Globus pallidus (tissue), 1 donor: Measurements from ENCODE around the gene GYPC.

ENCODE experiments used
- DNase-seq: peaks from one replicate; pipeline ENCODE4 v3.0.0-alpha.2; 2015; ENCODE audit warnings: low spot score

The GYPC gene

DNA sequence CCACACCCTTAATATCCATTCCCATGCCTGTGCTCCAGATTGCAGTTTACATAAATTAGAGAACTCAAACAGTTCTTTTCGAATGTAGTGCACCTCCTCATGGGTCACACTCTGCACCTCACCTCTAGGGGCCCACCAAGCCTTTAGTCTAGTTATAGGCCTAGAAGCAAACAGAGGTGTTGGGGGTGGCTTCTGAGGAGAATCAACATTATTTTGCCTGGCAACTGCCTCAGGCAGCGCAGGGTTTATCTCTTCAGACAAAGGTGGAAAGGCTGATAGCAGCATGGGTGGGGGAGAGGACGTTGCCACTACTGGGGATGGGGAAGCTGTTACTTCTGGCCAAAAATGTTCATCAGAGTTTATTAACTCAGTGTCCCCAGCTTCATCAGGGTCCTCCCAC is 5.0 kb upstream of the GYPC start:
- DNase-seq = no peak

- DNase-seq = no peak
Observed at GRCh38 chr2:126652323-126652891, 3.6 kb upstream of the GYPC start.

GRCh38 chr2:126653109-126653508 is 2.8 kb upstream of the GYPC start:
- DNase-seq = no peak

DNA sequence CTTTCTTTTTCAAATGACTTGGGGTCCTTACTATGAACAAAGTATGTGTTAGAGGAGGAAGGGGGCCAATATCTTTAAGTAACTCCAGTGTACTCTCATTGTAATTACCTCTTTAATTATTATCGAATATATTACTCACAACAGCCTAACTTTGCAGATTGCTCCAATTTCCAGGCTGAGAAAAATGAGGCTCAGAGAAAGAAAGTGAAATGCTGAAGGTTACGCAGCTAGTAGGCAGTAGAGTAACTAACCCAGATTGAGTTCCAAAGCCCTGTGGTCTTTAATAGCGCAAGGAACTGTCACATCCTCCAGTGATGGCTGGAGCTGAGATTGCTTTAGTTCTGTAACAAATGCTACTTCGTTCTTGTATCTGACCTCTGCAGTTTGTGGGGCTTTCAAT is 2.2 kb upstream of the GYPC start:
- no peak for DNase-seq

DNA sequence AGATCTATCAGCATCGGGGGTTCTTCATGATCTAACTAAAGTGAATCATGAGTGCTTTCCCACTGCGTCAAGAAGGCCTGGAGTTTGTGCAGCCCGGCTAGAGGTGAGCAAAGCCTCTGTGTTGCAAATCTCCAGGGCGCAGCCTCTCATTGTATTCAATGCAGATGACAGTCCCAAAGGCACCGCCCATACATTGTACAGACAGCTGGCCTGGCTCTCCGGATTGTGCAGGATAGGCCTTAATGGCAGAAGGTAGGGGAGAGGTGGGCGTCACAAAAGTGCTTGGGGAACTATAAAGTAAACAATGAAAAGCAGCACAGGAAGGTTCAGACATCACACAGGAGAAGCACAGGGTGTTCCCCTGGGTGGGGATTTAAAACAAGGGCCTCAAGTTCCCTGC is 907 bp upstream of the GYPC start:
- DNase-seq = no peak

GRCh38 chr2:126656431-126657147 is 631 bp downstream of the GYPC start:
- DNase-seq = no peak

- DNase-seq = no peak
Observed at GRCh38 chr2:126657148-126657635, 1.2 kb downstream of the GYPC start.

DNA sequence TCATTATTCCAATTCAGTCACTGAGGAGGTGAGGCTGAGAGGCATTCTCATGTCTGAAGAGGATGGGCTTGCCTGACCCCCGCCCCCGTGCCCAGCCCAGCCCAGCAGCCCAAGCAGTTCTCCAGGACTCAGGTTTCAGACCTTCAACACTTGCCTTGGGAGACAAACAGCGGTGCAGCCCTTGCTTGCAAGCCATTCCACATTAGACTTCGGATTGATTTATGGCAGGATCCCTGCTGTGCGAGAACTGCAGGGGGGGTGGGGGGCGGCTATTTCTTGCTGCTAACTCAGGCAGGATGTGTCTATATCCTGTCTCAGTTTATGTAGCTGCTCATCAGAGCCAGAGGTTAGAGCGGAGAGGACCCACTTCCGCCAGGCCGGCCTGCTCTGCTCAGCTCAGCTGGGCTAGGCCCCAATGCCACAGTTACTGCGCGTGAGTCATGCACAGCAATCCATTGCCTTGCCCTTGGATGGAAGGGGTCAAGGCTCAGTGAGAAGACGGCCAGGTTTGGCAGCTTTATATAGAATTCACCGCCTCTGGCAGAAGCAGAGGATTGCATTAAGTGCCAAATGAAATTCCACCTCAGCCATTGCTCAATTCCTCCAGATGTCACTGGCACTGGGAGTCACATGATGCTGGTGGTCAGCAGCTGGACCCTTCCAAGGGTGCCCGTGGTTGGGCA is 1.8 kb downstream of the GYPC start:
- DNase-seq = no peak

- no peak for DNase-seq
Observed at GRCh38 chr2:126658319-126658904, 2.5 kb downstream of the GYPC start.

- no peak for DNase-seq
Observed at GRCh38 chr2:126658905-126659561, 3.1 kb downstream of the GYPC start.

DNA sequence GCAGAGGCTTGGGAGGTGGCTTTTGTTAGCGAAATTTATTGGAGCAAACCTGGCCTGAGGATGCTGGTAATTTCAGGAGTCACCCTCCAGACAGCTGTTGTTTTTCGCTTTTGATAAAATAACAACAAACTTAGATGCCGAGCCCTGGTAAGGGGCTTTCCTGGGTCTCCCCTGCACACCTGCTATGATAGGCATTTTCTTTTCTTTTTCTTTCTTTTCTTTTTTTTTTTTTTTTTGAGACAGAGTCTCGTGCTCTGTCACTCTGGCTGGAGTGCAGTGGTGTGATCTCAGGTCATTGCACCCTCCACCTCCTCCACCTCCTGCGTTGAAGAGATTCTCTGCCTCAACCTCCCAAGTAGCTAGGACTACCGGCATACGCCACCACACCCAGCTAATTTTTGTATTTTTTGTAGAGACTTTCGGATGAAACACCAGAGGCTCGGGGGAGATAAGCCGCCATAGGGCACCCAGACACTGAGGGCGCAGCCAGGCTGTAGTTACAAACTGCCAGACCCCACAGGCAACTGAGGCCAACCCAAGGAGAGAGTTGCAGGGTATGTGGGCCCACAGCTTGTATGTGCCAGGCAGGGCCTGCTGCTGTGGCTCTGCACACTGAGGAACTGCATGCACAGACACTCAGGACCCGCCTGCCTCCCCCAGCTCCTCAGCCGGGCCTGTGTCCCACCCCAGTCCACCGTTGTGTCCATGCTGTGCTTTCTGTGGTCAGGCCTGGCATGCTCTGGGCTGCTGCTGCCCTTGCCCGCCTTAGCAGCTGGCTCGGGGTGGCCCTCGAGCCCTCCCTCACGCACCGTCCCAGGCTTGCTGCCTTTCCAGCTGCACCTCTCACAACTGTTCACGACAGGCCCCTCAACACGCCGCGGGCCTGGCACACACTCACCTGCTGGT is 3.9 kb downstream of the GYPC start:
- no peak for DNase-seq

DNA sequence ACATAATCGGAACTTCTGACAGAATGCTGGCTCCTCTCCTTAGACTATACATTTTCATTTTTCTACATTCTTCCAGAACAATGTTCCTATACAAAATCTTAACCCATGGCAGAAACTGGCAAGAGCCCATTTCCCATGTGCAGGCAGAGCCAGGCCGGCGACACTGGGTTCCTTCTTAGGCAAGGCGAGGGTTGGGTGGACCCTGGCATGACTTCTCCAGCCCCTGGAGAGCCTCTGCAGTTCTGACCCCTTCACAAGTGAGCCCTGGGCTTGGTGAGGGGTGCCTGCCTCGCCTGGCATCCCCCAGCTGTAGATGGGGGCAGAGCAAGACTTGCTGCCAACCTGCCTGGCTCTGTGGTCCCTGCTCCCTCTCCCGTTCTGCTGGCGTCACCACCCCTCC is 5.0 kb downstream of the GYPC start:
- no peak for DNase-seq

DNA sequence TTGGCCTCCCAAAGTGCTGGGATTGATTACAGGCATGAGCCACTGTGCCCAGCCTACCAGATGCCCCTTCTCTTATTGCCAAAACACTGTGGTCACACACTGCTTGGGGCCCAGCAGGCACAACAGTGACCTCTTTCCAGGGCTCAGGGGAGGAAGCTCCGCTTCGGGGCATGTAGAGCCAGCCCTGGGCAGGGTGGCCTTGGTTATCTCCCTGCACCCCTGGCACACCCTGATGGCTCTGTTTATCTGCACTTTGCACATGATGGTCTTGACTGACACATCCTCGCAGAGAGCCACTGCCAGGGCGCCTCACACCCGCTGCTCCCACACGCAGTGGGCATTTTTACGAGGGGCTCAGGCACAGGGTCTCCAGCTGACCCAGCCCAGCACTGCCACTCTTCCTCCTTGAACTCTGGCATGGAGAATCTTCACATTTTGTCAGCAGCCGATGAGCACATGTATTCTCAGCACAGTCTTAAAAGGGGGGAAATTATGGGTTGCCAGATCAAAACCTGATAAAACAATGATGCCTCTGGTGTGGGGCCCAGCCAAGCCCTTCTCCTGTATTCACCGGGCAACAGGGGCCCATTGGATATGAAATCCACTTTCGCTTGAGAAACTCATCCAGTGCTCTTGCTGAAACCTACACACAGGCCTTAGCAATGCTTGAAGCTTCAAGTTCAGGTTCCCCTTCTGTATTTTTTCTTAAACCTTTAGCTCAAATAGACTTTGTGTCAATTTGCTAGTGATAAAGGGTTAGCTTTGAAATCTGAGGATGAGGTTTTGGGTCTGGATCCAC is 5.9 kb downstream of the GYPC start:
- DNase-seq = no peak

GRCh38 chr2:126662621-126663020 is 6.7 kb downstream of the GYPC start:
- DNase-seq = no peak

- no peak for DNase-seq
Observed at GRCh38 chr2:126663184-126663963, 7.4 kb downstream of the GYPC start.

- DNase-seq = no peak
Observed at GRCh38 chr2:126664234-126664633, 8.3 kb downstream of the GYPC start.

- DNase-seq = no peak
Observed at GRCh38 chr2:126664639-126665038, 8.7 kb downstream of the GYPC start.

DNA sequence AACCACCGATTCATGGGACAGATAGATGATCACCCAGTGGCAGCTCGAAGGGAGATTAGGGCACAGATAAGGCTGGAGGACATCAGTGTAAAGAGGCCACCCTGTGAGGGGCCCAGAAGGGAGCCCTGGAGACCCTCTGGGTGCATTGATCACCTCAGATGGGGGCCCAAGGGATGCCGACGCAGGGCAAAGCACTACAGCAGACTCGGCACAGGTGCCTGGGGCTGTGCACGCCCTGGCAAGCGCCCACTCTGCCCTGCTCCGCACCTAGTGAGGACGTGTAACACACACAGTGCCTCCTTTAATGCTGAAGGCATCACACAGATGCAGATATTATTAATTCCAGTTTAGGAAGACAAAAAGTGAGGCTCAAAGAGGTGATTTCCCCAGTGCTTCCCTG is 9.5 kb downstream of the GYPC start:
- DNase-seq = no peak

- no peak for DNase-seq
Observed at GRCh38 chr2:126668254-126668653, 12.3 kb downstream of the GYPC start.

- DNase-seq = no peak
Observed at GRCh38 chr2:126669772-126670171, 13.8 kb downstream of the GYPC start.
